GM21360 (cell line): ENCODE measurements around the gene MST1.

ENCODE experiments used
- ATAC-seq: cut with Tn5 transposase; IDR thresholded peaks from one replicate; pipeline ENCODE4 v1.9.1; 2021; ENCODE audit warnings: mild to moderate bottlenecking, moderate library complexity; ENCODE audit not compliant: unreplicated experiment

MST1 gene

DNA sequence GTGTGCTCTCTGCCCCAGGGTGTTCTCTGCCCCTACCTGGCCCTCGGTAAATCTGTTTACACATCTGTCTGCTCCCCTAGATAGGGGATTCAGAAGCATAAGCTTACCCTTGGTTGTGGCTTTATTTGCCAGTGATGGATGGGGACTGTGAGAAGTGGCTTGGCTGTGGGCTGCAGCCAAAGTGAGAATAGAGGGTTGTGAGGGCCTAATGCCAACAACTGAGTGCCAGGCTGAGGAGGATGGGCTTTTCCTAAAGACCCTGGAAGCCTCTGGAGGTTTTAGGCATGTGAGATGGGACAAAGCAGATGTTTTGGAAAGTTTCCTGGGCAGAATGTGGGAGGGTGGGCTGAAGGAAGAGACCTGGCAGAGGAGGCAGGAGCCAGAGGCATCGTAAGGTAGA, 30.6 kb downstream of the MST1 start:
- no peak for ATAC-seq

DNA sequence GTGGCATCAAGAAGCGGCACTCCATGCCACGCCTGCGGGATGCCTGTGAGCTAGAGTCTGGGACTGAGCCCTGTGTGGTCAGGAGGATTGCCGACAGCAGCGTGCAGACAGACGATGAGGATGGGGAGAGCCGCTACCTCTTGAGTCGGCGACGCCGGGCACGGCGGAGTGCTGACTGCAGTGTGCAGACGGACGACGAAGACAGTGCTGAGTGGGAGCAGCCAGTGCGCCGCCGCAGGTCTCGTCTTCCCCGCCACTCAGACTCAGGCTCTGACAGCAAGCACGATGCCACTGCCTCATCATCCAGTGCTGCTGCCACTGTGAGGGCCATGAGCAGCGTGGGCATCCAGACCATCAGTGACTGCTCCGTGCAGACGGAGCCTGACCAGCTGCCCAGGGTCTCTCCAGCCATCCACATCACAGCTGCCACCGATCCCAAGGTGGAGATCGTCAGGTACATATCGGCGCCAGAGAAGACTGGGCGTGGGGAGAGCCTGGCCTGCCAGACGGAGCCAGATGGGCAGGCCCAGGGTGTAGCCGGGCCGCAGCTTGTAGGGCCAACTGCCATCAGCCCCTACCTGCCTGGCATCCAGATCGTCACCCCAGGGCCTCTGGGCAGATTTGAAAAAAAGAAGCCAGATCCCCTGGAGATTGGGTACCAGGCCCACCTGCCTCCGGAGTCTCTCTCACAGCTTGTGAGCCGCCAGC, 31.9 kb downstream of the MST1 start:
- no peak for ATAC-seq

DNA sequence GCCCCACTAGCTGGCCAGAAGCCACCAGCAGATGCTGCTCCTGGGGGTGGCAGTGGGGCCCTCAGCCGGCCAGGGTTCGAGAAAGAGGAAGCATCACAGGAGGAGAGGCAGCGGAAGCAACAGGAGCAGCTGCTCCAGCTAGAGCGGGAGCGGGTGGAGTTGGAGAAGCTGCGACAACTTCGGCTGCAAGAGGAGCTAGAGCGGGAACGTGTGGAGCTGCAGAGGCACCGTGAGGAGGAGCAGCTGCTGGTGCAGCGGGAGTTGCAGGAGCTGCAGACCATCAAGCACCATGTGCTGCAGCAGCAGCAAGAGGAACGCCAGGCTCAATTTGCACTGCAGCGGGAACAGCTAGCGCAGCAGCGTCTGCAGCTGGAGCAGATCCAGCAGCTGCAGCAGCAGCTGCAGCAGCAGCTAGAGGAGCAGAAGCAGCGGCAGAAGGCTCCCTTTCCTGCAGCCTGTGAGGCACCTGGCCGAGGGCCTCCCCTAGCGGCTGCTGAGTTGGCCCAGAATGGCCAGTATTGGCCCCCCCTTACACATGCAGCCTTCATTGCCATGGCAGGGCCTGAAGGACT, 32.6 kb downstream of the MST1 start:
- no peak for ATAC-seq

DNA sequence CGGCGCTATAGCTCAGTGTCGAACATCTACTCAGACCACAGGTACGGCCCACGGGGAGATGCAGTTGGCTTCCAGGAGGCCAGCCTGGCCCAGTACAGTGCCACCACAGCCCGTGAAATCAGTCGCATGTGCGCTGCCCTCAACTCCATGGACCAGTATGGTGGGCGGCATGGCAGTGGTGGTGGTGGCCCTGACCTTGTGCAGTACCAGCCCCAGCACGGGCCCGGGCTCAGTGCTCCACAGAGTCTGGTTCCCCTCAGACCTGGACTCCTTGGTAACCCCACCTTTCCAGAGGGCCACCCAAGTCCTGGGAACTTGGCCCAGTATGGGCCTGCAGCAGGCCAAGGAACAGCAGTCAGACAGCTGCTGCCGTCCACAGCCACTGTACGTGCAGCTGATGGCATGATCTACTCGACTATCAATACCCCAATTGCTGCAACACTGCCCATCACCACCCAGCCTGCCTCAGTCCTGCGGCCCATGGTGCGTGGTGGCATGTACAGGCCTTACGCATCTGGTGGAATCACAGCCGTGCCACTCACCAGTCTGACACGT, 33.5 kb downstream of the MST1 start:
- ATAC-seq: no peak

DNA sequence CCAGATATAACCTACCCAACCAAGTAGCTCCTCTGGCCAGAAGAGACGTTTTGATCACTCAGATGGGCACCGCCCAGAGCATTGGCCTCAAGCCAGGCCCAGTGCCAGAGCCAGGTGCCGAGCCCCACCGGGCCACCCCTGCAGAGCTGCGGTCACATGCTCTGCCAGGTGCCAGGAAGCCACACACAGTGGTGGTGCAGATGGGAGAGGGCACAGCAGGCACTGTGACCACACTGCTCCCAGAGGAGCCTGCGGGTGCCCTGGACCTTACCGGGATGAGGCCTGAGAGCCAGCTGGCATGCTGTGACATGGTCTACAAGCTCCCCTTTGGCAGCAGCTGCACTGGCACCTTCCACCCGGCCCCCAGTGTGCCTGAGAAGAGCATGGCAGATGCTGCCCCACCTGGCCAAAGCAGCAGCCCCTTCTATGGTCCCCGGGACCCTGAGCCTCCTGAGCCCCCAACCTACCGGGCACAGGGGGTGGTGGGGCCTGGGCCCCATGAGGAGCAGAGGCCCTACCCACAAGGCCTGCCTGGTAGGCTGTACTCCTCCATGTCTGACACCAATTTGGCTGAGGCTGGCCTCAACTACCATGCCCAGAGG, 34.2 kb downstream of the MST1 start:
- ATAC-seq: no peak

DNA sequence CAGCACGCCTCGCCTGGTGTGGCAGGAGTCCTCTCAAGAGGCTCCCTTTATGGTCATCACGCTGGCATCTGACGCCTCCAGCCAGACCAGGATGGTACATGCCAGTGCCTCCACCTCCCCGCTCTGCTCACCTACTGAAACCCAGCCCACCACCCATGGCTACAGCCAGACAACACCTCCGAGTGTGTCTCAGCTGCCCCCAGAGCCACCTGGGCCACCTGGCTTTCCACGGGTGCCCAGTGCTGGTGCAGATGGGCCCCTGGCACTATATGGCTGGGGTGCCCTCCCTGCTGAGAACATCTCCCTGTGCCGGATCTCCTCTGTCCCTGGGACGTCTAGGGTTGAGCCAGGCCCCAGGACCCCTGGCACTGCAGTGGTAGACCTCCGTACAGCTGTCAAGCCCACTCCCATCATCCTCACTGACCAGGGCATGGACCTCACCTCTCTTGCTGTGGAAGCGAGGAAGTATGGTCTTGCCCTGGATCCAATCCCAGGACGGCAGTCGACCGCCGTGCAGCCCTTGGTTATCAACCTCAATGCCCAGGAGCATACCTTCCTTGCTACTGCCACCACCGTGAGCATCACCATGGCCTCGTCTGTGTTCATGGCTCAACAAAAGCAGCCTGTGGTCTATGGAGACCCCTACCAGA, 35.0 kb downstream of the MST1 start:
- ATAC-seq: no peak

DNA sequence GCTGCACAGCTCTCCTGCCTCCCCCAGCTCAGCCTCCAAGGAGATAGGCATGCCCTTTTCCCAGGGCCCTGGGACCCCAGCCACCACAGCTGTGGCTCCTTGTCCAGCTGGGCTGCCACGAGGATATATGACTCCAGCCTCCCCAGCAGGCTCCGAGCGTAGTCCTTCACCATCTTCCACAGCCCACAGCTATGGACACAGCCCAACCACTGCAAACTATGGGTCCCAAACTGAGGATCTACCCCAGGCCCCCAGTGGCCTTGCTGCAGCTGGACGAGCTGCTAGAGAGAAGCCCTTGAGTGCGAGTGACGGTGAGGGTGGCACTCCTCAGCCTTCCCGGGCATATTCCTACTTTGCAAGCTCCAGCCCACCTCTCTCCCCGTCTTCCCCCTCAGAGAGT, 35.7 kb downstream of the MST1 start:
- no peak for ATAC-seq

DNA sequence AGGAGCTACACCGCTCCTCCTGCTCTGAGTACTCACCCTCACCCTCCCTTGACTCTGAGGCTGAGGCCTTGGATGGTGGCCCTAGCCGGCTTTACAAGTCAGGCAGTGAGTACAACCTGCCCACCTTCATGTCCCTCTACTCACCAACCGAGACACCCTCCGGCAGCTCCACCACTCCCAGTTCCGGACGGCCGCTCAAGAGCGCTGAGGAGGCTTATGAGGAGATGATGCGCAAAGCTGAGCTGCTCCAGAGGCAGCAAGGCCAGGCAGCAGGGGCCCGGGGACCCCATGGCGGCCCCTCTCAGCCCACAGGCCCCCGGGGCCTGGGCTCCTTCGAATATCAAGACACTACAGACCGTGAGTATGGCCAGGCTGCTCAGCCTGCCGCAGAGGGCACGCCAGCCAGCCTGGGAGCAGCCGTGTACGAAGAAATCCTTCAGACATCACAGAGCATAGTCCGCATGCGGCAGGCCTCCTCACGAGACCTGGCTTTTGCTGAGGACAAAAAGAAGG, 36.3 kb downstream of the MST1 start:
- ATAC-seq: no peak

DNA sequence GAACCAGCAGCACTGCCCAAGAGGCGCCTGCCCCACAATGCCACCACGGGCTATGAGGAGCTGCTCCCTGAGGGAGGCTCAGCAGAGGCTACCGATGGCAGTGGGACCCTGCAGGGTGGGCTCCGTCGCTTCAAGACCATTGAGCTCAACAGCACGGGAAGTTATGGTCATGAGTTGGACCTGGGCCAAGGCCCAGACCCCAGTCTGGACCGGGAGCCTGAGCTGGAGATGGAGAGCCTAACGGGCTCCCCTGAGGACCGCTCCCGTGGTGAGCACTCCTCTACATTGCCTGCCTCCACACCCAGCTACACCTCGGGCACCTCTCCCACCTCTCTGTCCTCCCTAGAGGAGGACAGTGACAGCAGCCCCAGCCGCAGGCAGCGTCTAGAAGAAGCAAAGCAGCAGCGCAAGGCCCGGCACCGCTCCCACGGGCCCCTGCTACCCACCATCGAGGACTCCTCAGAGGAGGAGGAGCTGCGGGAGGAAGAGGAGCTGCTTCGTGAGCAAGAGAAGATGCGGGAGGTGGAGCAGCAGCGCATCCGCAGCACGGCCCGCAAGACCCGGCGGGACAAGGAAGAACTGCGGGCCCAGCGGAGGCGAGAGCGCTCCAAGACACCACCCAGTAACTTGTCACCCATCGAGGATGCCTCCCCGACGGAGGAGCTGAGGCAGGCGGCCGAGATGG, 36.9 kb downstream of the MST1 start:
- no peak for ATAC-seq

DNA sequence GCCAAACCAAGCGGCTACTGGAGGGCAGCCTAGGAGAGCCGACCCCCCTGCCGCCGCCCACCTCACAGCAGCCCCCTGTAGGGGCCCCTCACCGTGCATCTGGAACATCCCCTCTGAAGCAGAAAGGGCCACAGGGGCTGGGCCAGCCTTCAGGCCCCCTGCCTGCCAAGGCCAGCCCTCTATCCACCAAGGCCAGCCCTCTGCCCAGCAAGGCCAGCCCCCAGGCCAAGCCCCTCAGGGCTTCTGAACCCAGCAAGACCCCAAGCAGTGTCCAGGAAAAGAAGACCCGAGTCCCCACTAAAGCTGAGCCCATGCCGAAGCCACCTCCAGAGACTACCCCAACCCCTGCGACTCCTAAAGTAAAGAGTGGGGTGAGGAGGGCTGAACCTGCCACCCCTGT, 38.6 kb downstream of the MST1 start:
- no peak for ATAC-seq

DNA sequence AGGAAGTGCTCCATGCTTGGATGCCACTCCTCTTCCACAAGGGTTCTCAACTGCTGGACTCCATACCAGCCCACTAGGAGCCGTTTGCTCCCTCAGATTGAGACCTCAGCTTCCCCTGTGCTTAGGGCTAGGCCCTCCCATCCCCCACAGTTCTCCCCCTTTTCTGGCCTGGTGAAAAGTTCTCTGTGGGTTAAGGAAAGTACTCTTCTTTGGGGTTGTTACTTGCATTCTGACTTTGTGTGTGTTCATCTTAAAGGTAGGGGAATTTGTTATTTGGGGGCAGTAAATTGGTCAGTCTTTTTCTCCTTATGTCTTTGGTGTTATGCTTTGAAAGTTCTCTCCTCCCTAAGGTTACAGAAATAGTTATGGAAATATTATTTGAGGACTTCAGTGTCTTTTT, 39.1 kb downstream of the MST1 start:
- ATAC-seq: no peak

DNA sequence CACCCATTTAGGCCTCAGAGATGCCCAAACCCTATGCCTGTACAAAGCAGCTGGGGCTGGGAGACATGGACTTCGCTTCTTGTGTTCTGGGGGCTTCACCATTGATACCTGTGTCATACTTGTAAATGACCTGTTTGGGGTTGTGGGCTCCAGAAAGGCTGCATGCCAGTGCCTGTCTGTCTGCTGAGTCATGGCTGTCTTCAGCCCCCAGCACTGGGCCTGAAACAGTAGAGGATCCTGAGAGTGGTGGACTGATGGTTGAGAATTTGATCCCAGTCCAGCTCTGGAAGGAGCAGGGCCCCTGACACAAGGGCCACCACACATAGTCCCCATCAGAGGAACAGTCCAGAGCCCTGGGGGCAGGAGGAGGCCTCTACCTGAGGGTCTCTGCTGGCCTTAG, 39.7 kb downstream of the MST1 start:
- no peak for ATAC-seq

DNA sequence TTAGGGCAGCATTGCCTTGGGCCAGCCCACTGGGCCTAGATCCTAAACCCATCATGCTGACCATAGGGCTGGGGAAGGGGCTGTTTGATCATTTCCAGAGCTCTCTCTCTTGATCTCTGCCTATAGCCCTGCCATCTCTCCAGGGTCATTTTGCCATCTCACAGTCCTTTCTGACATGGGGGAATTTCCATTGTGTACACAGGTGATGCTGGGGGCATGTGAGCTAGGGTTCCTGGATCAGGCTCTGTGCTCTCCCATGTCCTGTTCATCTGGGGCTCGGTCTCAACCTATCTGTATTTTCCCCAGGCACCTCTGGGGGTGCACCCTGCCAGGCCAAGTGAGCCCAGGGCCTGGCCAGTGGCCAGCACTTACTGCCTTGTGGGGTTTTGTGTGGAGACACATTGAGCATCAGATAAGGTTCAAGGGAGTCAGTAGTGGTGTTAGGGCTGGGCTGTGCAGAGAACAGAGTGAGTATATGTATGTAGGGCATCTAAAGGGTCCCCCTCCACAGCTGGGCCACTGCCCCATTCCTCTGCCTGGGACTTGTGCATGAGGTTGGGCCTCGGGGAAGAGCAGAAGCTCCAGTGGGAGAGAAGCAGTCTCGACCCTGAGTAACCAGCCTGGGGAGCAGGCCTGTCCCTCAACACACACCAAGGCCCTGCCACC, 40.8 kb downstream of the MST1 start:
- no peak for ATAC-seq

DNA sequence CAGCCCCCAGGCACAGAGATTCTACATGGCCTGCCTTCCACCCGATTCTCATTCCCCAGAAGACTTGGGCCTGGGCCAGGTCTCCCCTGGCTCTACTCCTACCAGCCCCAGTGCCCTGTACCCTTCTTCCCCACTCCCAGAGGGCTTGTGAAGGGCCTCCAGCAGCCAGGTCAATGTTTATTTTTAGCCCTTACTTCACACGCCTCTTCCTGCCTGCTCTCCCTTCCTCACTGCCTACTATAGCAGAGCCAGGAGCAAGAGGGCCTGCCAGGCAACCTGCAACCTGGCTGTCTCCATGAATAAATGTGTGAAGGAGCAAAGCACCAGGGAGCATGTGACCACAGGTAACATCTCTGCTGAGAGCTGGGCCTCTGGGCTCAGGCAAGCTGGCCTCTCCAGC, 41.5 kb downstream of the MST1 start:
- no peak for ATAC-seq

DNA sequence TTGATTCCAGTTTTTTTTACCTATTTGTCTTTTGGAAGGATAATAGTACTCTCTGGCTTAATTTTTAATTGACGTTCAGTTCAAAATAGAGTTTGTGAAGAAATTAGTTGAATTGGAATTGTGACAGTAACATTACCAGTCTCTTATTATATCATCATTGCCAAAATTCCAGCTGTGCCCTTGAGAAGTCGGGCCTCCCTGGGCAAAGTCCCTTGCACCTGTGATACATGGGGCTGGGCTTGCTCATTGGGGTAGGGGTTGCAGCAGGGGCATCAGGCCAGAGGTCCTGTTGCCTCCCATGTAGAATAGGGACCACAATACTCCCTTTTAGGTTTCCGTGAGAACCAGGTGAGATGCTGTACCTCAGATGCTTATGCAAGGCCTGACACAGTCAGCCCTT, 43.0 kb downstream of the MST1 start:
- no peak for ATAC-seq

DNA sequence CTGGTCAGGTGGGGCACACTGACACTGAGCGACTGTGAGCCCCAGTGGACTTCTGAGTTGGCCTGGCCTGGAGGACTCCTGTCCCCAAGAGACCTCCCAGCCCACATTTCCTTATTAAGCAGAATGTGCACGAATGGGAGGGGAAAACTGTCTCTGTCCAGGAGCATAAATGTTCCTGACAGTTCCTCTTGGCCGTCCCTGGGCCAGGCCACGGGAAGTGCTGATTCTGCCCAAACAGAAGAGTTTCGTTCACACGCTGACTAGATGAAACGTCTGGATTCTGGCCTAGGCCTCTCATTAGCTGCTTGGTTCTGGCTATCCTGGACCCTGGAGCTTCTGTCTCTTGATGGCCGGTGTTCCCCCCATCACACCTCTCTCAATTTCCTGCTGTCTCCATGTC, 44.6 kb downstream of the MST1 start:
- no peak for ATAC-seq

DNA sequence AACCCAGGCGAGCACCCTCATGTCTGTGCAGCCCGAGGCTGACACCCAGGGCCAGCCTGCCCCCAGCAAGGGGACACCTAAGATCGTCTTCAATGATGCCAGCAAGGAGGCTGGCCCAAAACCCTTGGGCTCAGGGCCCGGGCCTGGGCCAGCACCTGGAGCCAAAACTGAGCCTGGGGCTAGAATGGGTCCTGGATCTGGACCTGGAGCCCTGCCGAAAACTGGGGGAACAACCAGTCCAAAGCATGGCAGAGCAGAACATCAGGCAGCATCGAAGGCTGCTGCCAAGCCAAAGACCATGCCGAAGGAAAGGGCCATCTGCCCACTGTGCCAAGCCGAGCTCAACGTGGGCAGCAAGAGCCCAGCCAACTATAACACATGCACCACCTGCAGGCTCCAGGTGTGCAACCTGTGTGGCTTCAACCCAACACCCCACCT, 46.5 kb downstream of the MST1 start:
- ATAC-seq: no peak

DNA sequence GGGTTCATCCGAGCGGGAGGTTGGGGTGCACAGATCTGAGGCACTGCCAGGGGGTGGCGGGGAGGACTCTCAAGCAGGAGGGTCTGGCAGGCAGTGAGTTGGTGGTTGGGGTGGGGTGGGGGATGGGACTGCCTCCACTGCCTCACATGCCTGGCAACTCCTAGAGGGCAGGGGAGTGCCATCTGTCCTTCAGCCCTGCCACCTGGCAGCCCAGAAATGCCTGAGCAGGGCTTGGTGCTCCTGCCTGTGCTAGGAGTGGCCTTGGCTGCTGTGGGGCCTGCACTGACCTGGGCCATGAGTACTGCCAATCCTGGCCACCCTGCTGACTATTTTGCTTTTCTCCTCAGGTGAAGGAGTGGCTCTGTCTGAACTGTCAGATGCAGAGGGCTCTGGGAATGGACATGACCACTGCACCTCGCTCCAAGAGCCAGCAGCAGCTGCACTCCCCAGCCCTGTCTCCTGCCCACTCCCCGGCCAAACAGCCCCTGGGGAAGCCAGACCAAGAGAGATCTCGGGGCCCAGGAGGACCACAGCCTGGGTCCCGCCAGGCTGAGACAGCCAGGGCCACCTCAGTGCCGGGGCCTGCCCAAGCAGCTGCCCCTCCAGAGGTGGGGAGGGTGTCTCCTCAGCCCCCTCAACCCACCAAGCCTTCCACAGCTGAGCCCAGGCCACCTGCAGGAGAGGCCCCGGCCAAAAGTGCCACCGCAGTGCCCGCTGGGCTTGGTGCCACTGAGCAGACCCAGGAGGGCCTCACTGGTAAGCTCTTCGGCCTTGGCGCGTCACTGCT, 47.2 kb downstream of the MST1 start:
- ATAC-seq: no peak

DNA sequence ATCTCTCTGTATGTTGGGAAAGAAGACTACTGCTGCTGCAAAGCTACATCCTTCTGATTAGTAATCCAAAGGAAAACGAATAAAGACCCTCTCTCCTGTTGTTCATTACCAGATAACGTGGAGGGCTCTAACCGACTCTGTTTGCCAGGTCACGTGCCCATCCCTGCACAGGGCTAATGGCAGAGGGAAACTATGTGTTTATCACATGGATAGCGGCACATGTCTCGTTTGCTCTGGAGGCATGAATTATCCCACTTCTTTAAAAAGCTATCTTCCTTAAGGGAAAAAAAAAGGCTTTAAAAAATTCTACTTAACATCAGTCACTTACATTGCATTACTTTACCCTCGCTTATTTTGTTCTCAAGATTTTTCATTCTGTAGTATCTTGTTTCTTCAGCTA, 48.0 kb downstream of the MST1 start:
- ATAC-seq: no peak

DNA sequence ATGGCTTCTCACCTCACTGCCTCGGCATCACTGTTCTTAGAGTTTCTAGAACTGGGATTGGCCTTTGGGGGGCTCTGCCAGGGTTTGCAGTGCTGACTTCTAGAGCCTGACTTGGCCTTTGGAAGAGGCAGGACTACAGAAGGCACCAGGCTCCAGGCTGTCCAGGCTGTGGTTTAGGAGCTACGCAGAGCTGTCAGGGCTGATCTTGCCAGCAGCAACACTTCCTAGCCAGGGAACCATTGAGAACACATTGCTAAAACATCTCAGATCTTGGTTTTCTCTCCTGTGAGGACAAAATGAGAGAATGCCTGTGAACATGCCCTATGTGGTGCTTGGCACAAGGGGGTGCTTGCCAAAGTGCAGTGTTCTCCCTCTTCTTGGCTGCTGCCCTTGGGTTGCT, 49.7 kb downstream of the MST1 start:
- no peak for ATAC-seq
